ENCODE data around the gene BRD3. TPM values are rescaled to one million over a fixed set of nuclear protein-coding genes. Genes with fewer than 3 reads are reported as not detected.
"Not testable (repeated sequence)": the region's sequence is repeated elsewhere in the genome, so short reads cannot be mapped to it uniquely, and the experiment has no call there.

The BRD3 gene
- total RNA-seq, 6 donors from 2014 or later, result 20.2 to 87.7 (median 44.3) TPM

DNA sequence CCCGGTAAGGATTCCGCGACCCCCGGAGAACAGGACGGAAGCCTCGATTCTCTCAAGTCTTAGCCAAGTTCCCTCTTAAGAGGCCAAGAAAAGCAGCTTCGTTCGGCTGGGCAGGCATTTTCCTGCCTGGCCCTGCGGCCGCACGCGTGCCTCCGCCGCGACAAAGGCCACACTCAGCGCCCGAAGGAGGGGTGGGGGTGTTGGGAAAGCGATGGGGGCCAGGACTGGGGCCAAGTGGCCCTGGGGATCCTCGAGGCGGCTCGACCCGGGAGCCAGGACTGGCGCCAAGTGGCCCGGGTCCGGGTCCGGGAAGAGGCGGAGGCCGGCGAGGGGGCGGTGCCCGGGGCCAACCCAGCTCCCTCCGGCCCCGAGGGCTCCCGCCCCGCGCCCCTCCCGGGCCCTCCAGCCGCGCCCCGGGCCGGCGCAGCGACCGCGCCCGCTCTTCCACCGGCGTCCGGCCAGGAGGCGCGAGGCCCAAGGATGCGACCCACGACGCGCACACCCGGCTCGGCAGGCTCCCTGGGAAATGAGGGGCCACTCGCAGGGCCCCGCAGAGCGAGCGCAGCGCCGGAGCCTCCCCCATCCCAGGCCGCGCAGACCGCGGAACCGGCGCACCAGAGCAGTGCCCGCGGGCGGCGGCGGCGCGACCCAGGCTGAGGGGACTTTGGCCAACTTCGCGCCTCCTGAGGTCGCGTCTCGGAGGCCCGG, 76.5 kb downstream of the BRD3 start:
- 0 to 2% methylated on average over 12 to 39 of the region's 82 CpGs for WGBS, 2 donors
- no peaks in the 10 kb centered on the region for H3K36me3 ChIP-seq
- H3K27me3 ChIP-seq, result no peaks in the 10 kb centered on the region
- H3K27ac ChIP-seq, result peak overlapping the region; percentile 84 to 95 (median 92)
- ATAC-seq (ENCODE audit: low FRiP score in 2 of 2), result no peak
- DNase-seq, result peak in 1 of 2 donors; percentile 89
- no peak for TF ChIP-seq EP300 (IDR thresholded peaks at IDR 0.05)
- TF ChIP-seq POLR2AphosphoS5 (IDR thresholded peaks at IDR 0.05), result no peak
- TF ChIP-seq POLR2A (IDR thresholded peaks at IDR 0.05), result no peak
- TF ChIP-seq, protein P1, sequence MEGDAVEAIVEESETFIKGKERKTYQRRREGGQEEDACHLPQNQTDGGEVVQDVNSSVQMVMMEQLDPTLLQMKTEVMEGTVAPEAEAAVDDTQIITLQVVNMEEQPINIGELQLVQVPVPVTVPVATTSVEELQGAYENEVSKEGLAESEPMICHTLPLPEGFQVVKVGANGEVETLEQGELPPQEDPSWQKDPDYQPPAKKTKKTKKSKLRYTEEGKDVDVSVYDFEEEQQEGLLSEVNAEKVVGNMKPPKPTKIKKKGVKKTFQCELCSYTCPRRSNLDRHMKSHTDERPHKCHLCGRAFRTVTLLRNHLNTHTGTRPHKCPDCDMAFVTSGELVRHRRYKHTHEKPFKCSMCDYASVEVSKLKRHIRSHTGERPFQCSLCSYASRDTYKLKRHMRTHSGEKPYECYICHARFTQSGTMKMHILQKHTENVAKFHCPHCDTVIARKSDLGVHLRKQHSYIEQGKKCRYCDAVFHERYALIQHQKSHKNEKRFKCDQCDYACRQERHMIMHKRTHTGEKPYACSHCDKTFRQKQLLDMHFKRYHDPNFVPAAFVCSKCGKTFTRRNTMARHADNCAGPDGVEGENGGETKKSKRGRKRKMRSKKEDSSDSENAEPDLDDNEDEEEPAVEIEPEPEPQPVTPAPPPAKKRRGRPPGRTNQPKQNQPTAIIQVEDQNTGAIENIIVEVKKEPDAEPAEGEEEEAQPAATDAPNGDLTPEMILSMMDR (IDR thresholded peaks at IDR 0.05), result no peak
- peak overlapping the region; percentile 70 to 96 (median 86) for H3K4me3 ChIP-seq
- H3K9me3 ChIP-seq, result no peaks in the 10 kb centered on the region
- H3K4me1 ChIP-seq, result peaks cover 24 to 43% (median 32%) of the 10 kb centered on the region in 4 donors

DNA sequence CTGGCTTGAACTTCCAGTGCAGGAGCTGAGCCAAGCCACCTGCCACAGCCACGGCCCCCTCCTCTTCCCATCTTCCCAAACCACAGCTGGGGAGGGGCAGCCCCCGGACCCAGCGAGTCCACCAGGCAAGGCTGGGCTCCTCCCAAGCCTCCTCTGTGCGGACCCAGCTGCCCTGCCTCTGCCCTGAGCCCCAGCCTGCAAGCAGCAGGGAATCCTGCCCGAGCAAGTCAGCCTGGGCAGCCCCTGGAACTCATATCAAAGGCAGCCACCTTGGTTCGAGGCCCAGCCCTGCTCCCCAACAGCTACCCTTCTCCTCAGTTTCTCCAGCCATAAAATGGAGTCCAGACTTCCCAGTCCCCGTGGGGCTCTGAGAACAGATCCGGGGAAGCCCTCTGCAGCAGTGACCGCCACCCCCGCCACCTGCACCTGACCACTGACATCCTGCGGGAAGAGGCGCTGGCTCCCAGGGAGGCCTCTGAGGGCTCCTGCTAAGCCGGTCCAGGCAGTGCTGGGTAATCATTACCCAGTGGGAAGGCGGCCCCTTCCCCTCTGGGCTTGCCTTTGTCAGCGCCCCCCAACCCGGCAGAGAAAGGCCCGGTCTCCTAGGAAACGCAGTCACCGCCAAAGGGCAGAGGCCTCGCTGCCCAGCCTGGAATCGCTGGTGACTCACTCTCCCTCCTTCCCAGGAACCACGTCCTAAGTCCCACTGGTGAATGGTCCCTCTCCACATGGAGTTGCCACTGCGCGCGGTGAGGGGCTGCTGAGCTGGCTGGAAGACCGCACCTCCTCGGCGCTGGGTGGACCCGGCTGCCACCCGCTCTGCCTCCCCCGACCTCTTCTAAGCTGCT, 77.2 kb downstream of the BRD3 start:
- no peaks in the 10 kb centered on the region for H3K27me3 ChIP-seq
- peak overlapping the region; percentile 84 to 95 (median 92) for H3K27ac ChIP-seq
- H3K9me3 ChIP-seq, result no peaks in the 10 kb centered on the region
- WGBS, 2 donors, result 35 to 44% methylated on average over 14 to 23 of the region's 31 CpGs
- TF ChIP-seq, protein P1 (IDR thresholded peaks at IDR 0.05), result no peak
- TF ChIP-seq POLR2AphosphoS5 (IDR thresholded peaks at IDR 0.05), result peak in 1 of 2 donors; percentile 34
- ATAC-seq (ENCODE audit: low FRiP score in 2 of 2) (peak in 1 of 2 donors; percentile 10), DNase-seq (peak; percentile 49 to 78)
- H3K4me3 ChIP-seq, result peak overlapping the region in 3 of 4 donors; percentile 81 to 96 (median 91)
- no peaks in the 10 kb centered on the region for H3K36me3 ChIP-seq
- H3K4me1 ChIP-seq, result peaks cover 24 to 43% (median 32%) of the 10 kb centered on the region in 4 donors

DNA sequence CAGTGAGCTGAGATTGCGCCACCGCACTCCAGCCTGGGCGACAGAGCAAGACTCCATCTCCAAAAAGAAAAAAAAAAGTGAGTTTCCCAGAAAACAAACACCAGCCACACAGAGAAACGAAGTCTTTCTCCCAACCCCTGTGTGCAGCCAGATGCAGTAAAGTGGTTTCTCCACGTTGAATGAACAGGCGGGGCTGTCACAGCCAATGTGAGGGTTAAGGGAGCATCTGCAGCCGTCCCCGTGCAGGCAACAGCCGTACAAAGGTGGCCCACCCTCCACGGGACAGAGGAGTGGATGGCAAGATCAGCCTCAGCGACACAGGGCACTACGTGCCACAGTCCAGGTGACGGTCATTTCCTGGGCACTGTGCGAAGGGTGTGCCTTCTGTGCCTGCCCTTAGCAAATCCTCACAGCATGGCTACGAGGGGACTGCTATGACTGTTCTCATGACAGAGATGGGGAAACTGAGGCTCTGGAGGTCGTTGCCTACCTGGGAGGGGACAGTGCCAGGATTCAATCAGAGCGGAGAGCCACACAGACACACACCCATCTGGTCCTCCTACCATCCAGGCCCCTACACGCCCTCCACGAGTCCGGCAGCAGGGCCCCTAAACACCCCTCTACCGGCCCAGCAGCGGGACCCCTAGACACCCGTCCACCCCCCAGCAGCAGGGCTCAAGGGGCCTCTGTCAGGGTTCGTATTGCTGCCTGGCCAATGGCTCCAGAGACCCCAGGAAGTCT, 78.0 kb downstream of the BRD3 start:
- ATAC-seq (ENCODE audit: low FRiP score in 2 of 2) (no peak), DNase-seq (no peak)
- WGBS, 2 donors, result 80 to 81% methylated on average over 22 to 24 of the region's 24 CpGs
- no peaks in the 10 kb centered on the region for H3K27me3 ChIP-seq
- no peaks in the 10 kb centered on the region for H3K9me3 ChIP-seq
- no peaks in the 10 kb centered on the region for H3K36me3 ChIP-seq
- peaks cover 24 to 43% (median 32%) of the 10 kb centered on the region in 4 donors for H3K4me1 ChIP-seq
- H3K4me3 ChIP-seq, result peak overlapping the region in 3 of 4 donors; percentile 81 to 96 (median 91)
- peak overlapping the region in 3 of 4 donors; percentile 84 to 95 (median 94) for H3K27ac ChIP-seq
- TF ChIP-seq POLR2AphosphoS5 (IDR thresholded peaks at IDR 0.05), result no peak
- no peak for TF ChIP-seq POLR2A (IDR thresholded peaks at IDR 0.05)

DNA sequence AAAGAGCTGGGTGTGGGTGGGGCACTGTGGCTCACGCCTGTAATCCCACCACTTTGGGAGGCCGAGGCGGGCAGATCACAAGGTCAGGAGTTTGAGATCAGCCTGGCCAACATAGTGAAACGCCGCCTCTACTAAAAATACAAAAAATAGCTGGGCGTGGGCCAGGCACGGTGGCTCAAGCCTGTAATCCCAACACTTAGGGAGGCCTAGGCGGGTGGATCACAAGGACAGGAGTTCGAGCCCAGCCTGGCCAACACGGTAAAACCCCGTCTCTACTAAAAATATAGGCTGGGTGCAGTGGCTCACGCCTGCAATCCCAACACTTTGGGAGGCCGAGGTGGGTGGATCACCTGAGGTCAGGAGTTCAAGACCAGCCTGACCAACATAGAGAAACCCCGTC, 79.1 kb downstream of the BRD3 start:
- H3K4me3 ChIP-seq; H3K36me3 ChIP-seq; ATAC-seq (ENCODE audit: low FRiP score in 2 of 2); H3K9me3 ChIP-seq; H3K27ac ChIP-seq; H3K27me3 ChIP-seq; DNase-seq: not testable (repeated sequence)
- H3K4me1 ChIP-seq, result peaks cover 17 to 32% (median 25%) of the 10 kb centered on the region in 4 donors
- 87 to 91% methylated on average over 14 of the region's 14 CpGs for WGBS, 2 donors

DNA sequence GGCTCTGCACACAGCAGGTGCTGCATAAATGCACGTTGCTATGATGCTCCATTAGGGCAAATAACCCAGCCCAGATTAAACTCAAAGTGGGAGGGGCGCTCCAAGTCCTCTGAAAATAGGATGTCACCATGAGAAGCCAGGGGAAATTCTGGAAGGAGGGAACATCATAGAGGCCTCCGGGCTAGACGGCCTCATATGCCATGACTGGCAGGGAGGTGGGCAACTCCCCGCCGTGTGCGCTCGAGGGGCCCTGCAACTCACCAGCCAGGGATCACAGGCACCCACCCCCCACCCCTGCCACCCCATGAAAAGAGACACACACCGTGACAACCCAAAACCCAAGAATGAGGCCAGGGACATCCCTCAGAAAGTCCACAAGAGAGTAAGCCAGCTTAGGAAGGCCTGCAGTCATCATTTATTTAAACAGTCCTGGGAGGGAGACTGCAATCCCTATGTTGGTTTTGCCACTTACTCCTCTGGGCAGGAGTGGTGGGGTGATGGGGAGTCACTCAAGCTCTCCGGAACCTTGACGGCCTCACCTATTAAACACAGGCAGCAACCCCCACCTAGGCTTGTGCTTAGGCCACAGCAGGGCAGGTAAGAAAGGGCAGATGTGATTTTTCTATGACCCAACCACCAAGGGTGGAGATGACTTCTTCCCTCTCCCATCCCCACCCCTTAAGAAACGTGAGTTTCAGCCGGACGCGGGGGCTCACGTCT, 79.7 kb downstream of the BRD3 start:
- no peak for ATAC-seq (ENCODE audit: low FRiP score in 2 of 2)

More for the DNA sequence above, 79.7 kb downstream of the BRD3 start:
- no peak for DNase-seq
- Histone ChIP-seq H3K9me3 (no peaks in the 10 kb centered on the region), H3K27me3 (no peaks in the 10 kb centered on the region), H3K36me3 (no peaks in the 10 kb centered on the region), H3K27ac (no peak overlapping the region), H3K4me1 (peaks cover 13 to 26% (median 18%) of the 10 kb centered on the region in 4 donors), H3K4me3 (no peak overlapping the region)
- TF ChIP-seq POLR2A (IDR thresholded peaks at IDR 0.05), result no peak
- TF ChIP-seq POLR2AphosphoS5 (IDR thresholded peaks at IDR 0.05), result no peak
- TF ChIP-seq EP300 (IDR thresholded peaks at IDR 0.05), result no peak
- TF ChIP-seq, protein P1 (IDR thresholded peaks at IDR 0.05), result no peak
- WGBS, 2 donors, result 83 to 88% methylated on average over 11 to 16 of the region's 16 CpGs
